ENCODE data around the gene RASSF7. TPM values are rescaled to one million over a fixed set of nuclear protein-coding genes. Genes with fewer than 3 reads are reported as not detected.

RASSF7 gene
- total and polyA plus RNA-seq, 4 donors, result 5.6 to 9.9 (median 8.5) TPM

DNA sequence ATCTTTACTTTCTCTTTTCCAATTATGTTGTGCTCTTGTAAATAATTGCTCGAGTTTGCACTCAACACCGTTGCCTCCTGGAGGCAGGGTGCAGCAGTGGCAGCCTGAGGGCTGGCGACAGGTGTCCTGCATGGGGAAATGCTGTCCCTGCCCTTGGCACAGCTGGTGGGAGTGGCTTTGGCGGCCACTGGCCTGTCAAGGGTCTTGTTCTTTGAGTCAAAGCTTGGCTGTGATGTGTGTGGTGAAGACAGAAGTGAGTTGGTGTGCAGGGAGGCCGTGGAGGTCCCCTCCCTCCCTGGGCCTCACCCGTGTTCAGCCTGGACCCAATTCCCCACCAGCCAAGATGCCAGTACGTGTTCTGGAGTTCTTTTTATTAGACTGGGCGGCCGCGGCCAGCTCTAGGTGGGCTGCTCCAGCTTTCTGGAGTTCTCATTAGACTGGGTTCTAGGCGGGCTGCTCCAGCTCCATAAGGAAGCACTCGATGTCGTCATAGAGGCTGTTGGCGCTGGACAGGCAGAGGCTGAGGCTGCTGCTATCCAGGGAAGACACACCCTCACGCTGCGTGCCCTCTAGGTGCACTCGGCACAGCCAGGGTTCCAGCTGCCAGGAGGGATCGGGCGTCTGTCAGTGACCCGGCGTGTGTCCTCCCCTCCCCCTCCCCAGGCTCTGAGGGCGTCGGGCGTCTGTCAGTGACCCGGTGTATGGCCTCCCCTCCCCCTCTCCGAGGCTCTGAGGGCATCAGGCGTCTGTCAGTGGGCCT, 51.6 kb downstream of the RASSF7 start:
- ATAC-seq (ENCODE audit: low FRiP score) (no peak), DNase-seq (peak in 1 of 2 donors; percentile 75)
- intact Hi-C loops (cut with DNase I), result loop anchor here in 1 of 2 donors (5.0 kb wide), 1 partner anchor 35 kb away; the partner anchor contains the start of gene PHRF1
- H3K27ac ChIP-seq (ENCODE audit: low read depth in 1 of 2, low read length in 2 of 2), result no peak overlapping the region
- 66 to 72% methylated on average over 26 to 27 of the region's 27 CpGs for WGBS, 2 donors
- H3K4me1 ChIP-seq (ENCODE audit: control insufficient read depth in 1 of 2, insufficient read depth in 2 of 2, low read length in 2 of 2), result no peaks in the 10 kb centered on the region
- peaks cover 4 to 5% of the 10 kb centered on the region in 2 donors for H3K36me3 ChIP-seq (ENCODE audit: control insufficient read depth in 1 of 2, insufficient read depth in 2 of 2, low read length in 1 of 2)
- no peaks in the 10 kb centered on the region for H3K9me3 ChIP-seq (ENCODE audit: control insufficient read depth, low read length)
- no peak overlapping the region for H3K4me3 ChIP-seq (ENCODE audit: low read length in 2 of 2)
- no peaks in the 10 kb centered on the region for H3K27me3 ChIP-seq (ENCODE audit: control insufficient read depth in 1 of 2, insufficient read depth in 2 of 2, low read length in 1 of 2)

GRCh38 chr11:612961-613300, 52.2 kb downstream of the RASSF7 start:
- no peaks in the 10 kb centered on the region for H3K27me3 ChIP-seq (ENCODE audit: control insufficient read depth in 1 of 2, insufficient read depth in 2 of 2, low read length in 1 of 2)
- no peak for ATAC-seq (ENCODE audit: low FRiP score)
- no peak for DNase-seq
- H3K36me3 ChIP-seq (ENCODE audit: control insufficient read depth in 1 of 2, insufficient read depth in 2 of 2, low read length in 1 of 2), result peaks cover 3 to 5% of the 10 kb centered on the region in 2 donors
- no peaks in the 10 kb centered on the region for H3K9me3 ChIP-seq (ENCODE audit: control insufficient read depth, low read length)
- H3K4me1 ChIP-seq (ENCODE audit: control insufficient read depth in 1 of 2, insufficient read depth in 2 of 2, low read length in 2 of 2), result no peaks in the 10 kb centered on the region
- WGBS, 2 donors, result 93 to 96% methylated on average over 10 of the region's 10 CpGs
- no peak overlapping the region for H3K27ac ChIP-seq (ENCODE audit: low read depth in 1 of 2, low read length in 2 of 2)
- intact Hi-C loops (cut with DNase I), result loop anchor here in 1 of 2 donors (5.0 kb wide), 1 partner anchor 36 kb away; the partner anchor contains the start of gene PHRF1
- no peak overlapping the region for H3K4me3 ChIP-seq (ENCODE audit: low read length in 2 of 2)

DNA sequence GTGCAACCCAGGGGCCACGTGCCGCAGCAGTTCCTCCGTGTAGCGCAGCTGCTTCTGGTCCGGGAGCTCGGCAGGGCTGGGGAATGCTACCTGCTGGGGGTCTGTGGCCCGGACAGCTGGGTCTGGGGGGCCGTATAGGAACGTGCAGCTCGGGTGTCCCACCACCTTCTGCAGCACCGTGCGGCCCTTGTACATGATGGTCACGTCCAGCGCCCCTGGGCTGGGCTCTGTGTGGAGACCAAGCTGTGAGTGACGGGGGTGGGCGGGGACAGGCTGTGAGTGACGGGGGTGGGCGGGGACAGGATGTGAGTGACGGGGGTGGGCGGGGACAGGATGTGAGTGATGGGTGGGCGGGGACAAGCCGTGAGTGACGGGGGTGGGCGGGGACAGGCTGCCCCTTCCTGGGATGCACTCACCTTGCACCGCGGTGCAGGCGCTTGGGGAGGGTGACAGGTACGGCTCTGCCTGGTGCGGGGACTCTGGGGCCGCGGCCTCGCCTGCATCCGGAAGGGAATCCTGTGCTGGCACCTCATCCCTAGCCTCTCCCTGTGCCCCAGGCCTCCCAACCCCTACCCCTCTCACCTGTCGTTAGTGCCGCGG, 52.7 kb downstream of the RASSF7 start:
- Histone ChIP-seq H3K27ac (ENCODE audit: low read depth in 1 of 2, low read length in 2 of 2) (no peak overlapping the region), H3K9me3 (ENCODE audit: control insufficient read depth, low read length) (no peaks in the 10 kb centered on the region), H3K36me3 (ENCODE audit: control insufficient read depth in 1 of 2, insufficient read depth in 2 of 2, low read length in 1 of 2) (peaks cover 0 to 5% of the 10 kb centered on the region in 2 donors), H3K27me3 (ENCODE audit: control insufficient read depth in 1 of 2, insufficient read depth in 2 of 2, low read length in 1 of 2) (no peaks in the 10 kb centered on the region), H3K4me3 (ENCODE audit: low read length in 2 of 2) (no peak overlapping the region), H3K4me1 (ENCODE audit: control insufficient read depth in 1 of 2, insufficient read depth in 2 of 2, low read length in 2 of 2) (no peaks in the 10 kb centered on the region)
- DNase-seq, result peak in 1 of 2 donors; percentile 79
- WGBS, 2 donors, result 62 to 67% methylated on average over 23 to 36 of the region's 36 CpGs
- ATAC-seq (ENCODE audit: low FRiP score), result no peak
- intact Hi-C loops (cut with DNase I), result loop anchor here in 1 of 2 donors (5.0 kb wide), 1 partner anchor 36 kb away; the partner anchor contains the start of gene PHRF1

Small RNAs within 50 kb of the gene (microRNA-seq; reads per million reads assigned to microRNA genes)
- gene MIR210, result 137 to 224 reads per million in 2 donors

Other genes starting within 250 kb of the RASSF7 start
- gene IFITM1, start 246.9 kb upstream of the RASSF7 start, total RNA-seq, result 100 to 1,000 TPM; 278 to 311 TPM
- gene IFITM1, start 246.9 kb upstream of the RASSF7 start, polyA plus RNA-seq, result 10 to 100 TPM; 46.7 to 88.3 TPM
- gene IFITM3, start 240.1 kb upstream of the RASSF7 start, total RNA-seq, result 1,000 to 10,000 TPM; 1,112 to 1,381 TPM
- gene IFITM3, start 240.1 kb upstream of the RASSF7 start, polyA plus RNA-seq, result 1,000 to 10,000 TPM in 1 of 2 donors, 100 to 1,000 TPM in 1; 856 to 2,374 TPM
- gene B4GALNT4, start 191.5 kb upstream of the RASSF7 start, total RNA-seq, result 1 to 10 TPM in 1 of 2 donors, under 1 TPM in 1; 0.58 to 3.2 TPM
- 1 to 10 TPM in 1 of 2 donors, under 1 TPM in 1; 0.38 to 4.6 TPM for gene B4GALNT4, start 191.5 kb upstream of the RASSF7 start, polyA plus RNA-seq
- gene PKP3, start 166.8 kb upstream of the RASSF7 start, total RNA-seq, result under 1 TPM in 1 of 2 donors, not detected in 1; 0.42 TPM
- gene PKP3, start 166.8 kb upstream of the RASSF7 start, polyA plus RNA-seq, result 10 to 100 TPM in 1 of 2 donors, under 1 TPM in 1; 0.05 to 10.9 TPM
- gene SIGIRR, start 146.0 kb upstream of the RASSF7 start, total RNA-seq, result 10 to 100 TPM; 19.8 to 47.8 TPM
- 10 to 100 TPM; 27.8 to 52.7 TPM for gene SIGIRR, start 146.0 kb upstream of the RASSF7 start, polyA plus RNA-seq
- gene ANO9, start 119.0 kb upstream of the RASSF7 start, total RNA-seq, result 1 to 10 TPM; 1.3 to 2.8 TPM
- 1 to 10 TPM in 1 of 2 donors, under 1 TPM in 1; 0.41 to 8.1 TPM for gene ANO9, start 119.0 kb upstream of the RASSF7 start, polyA plus RNA-seq
- 10 to 100 TPM; 19.2 to 34.1 TPM for gene PTDSS2, start 110.7 kb upstream of the RASSF7 start, total RNA-seq
- 10 to 100 TPM; 10.1 to 47.6 TPM for gene PTDSS2, start 110.7 kb upstream of the RASSF7 start, polyA plus RNA-seq
- 100 to 1,000 TPM; 146 to 184 TPM for gene RNH1, start 53.7 kb upstream of the RASSF7 start, total RNA-seq
- gene RNH1, start 53.7 kb upstream of the RASSF7 start, polyA plus RNA-seq, result 100 to 1,000 TPM; 125 to 224 TPM
- gene HRAS, start 25.4 kb upstream of the RASSF7 start, total RNA-seq, result 10 to 100 TPM; 35.9 to 44.9 TPM
- gene HRAS, start 25.4 kb upstream of the RASSF7 start, polyA plus RNA-seq, result 100 to 1,000 TPM in 1 of 2 donors, 10 to 100 TPM in 1; 75.9 to 142 TPM
- gene LRRC56, start 23.4 kb upstream of the RASSF7 start, total RNA-seq, result 1 to 10 TPM; 1.0 to 1.3 TPM
- gene LRRC56, start 23.4 kb upstream of the RASSF7 start, polyA plus RNA-seq, result 1 to 10 TPM in 1 of 2 donors, under 1 TPM in 1; 0.25 to 1.5 TPM
- 1 to 10 TPM; 1.4 to 1.9 TPM for gene LMNTD2, start 232 bp upstream of the RASSF7 start, total RNA-seq
- 1 to 10 TPM; 1.7 to 1.9 TPM for gene LMNTD2, start 232 bp upstream of the RASSF7 start, polyA plus RNA-seq
- gene PHRF1, start 15.5 kb downstream of the RASSF7 start, total RNA-seq, result 10 to 100 TPM; 26.6 to 32.4 TPM
- 10 to 100 TPM in 1 of 2 donors, 1 to 10 TPM in 1; 7.6 to 18.1 TPM for gene PHRF1, start 15.5 kb downstream of the RASSF7 start, polyA plus RNA-seq
- gene IRF7, start 55.0 kb downstream of the RASSF7 start, total RNA-seq, result 10 to 100 TPM; 23.3 to 30.9 TPM
- 10 to 100 TPM; 13.4 to 29.3 TPM for gene IRF7, start 55.0 kb downstream of the RASSF7 start, polyA plus RNA-seq
- not detected for gene CDHR5, start 64.0 kb downstream of the RASSF7 start, total RNA-seq
- 10 to 100 TPM in 1 of 2 donors, under 1 TPM in 1; 0.79 to 39.8 TPM for gene CDHR5, start 64.0 kb downstream of the RASSF7 start, polyA plus RNA-seq
- gene SCT, start 66.2 kb downstream of the RASSF7 start, total RNA-seq, result not detected
- gene SCT, start 66.2 kb downstream of the RASSF7 start, polyA plus RNA-seq, result not detected
- 1 to 10 TPM; 1.3 to 2.1 TPM for gene DRD4, start 76.3 kb downstream of the RASSF7 start, total RNA-seq
- 1 to 10 TPM in 1 of 2 donors, not detected in 1; 3.4 TPM for gene DRD4, start 76.3 kb downstream of the RASSF7 start, polyA plus RNA-seq
- gene DEAF1, start 134.3 kb downstream of the RASSF7 start, total RNA-seq, result 10 to 100 TPM; 32.2 to 59.5 TPM
- 10 to 100 TPM; 15.7 to 53.0 TPM for gene DEAF1, start 134.3 kb downstream of the RASSF7 start, polyA plus RNA-seq
- 10 to 100 TPM; 15.6 to 23.0 TPM for gene TMEM80, start 134.8 kb downstream of the RASSF7 start, total RNA-seq
- gene TMEM80, start 134.8 kb downstream of the RASSF7 start, polyA plus RNA-seq, result 10 to 100 TPM in 1 of 2 donors, 1 to 10 TPM in 1; 8.4 to 31.2 TPM
- 10 to 100 TPM; 41.0 to 45.1 TPM for gene EPS8L2, start 145.3 kb downstream of the RASSF7 start, total RNA-seq
- 100 to 1,000 TPM in 1 of 2 donors, 10 to 100 TPM in 1; 64.6 to 102 TPM for gene EPS8L2, start 145.3 kb downstream of the RASSF7 start, polyA plus RNA-seq
- 100 to 1,000 TPM; 113 to 130 TPM for gene TALDO1, start 186.5 kb downstream of the RASSF7 start, total RNA-seq
- gene TALDO1, start 186.5 kb downstream of the RASSF7 start, polyA plus RNA-seq, result 100 to 1,000 TPM; 122 to 187 TPM
- gene GATD1, start 216.5 kb downstream of the RASSF7 start, total RNA-seq, result 10 to 100 TPM; 36.1 to 52.7 TPM
- 10 to 100 TPM in 1 of 2 donors, 1 to 10 TPM in 1; 9.6 to 32.5 TPM for gene GATD1, start 216.5 kb downstream of the RASSF7 start, polyA plus RNA-seq
- not detected for gene CEND1, start 229.1 kb downstream of the RASSF7 start, total RNA-seq
- under 1 TPM in 1 of 2 donors, not detected in 1; 0.10 TPM for gene CEND1, start 229.1 kb downstream of the RASSF7 start, polyA plus RNA-seq
- 10 to 100 TPM; 10.1 to 12.9 TPM for gene SLC25A22, start 237.3 kb downstream of the RASSF7 start, total RNA-seq
- gene SLC25A22, start 237.3 kb downstream of the RASSF7 start, polyA plus RNA-seq, result 1 to 10 TPM; 3.2 to 5.6 TPM
- gene PIDD1, start 244.3 kb downstream of the RASSF7 start, total RNA-seq, result 10 to 100 TPM in 1 of 2 donors, 1 to 10 TPM in 1; 8.5 to 14.7 TPM
- gene PIDD1, start 244.3 kb downstream of the RASSF7 start, polyA plus RNA-seq, result 10 to 100 TPM; 15.3 to 71.4 TPM
- gene RPLP2, start 249.0 kb downstream of the RASSF7 start, total RNA-seq, result 1,000 to 10,000 TPM; 1,300 to 1,387 TPM
- 1,000 to 10,000 TPM; 1,256 to 1,452 TPM for gene RPLP2, start 249.0 kb downstream of the RASSF7 start, polyA plus RNA-seq